Stimulated activated naive B cell treated with anti-CD40 and anti-IgM and Interleukin-4, amounts not matched to agents 10 μg/mL and 1 μg/mL and 100 μg/mL, for 72 hours (primary cell): ENCODE measurements around the gene UNC119.

Experiments used
- ATAC-seq, 2 donors: fragments of 150-1000 bp; cut with Tn5 transposase; replicated peaks; 2 replicates each; pipeline ENCODE4 v1.10.0; 2021; ENCODE audit warnings: moderate library complexity in 1 of 2
- DNase-seq: peaks from one replicate; pipeline ENCODE4 v3.0.0; 2021
- H3K27ac Mint-ChIP-seq: one replicate; pipeline ENCODE4 v1.8.0; 2022; ENCODE audit warnings: mild to moderate bottlenecking, mixed read lengths
- H3K27me3 Mint-ChIP-seq, 2 donors: one replicate each; pipeline ENCODE4 v1.8.0; 2022; ENCODE audit warnings: mixed read lengths in 2 of 2
- H3K36me3 Mint-ChIP-seq, 2 donors: one replicate each; pipeline ENCODE4 v1.8.0; 2022; ENCODE audit warnings: mixed read lengths in 2 of 2, mild to moderate bottlenecking in 1 of 2
- H3K4me1 Mint-ChIP-seq, 2 donors: one replicate each; pipeline ENCODE4 v1.8.0; 2022; ENCODE audit warnings: mixed read lengths in 2 of 2, mild to moderate bottlenecking in 1 of 2
- H3K4me3 Mint-ChIP-seq, 2 donors: one replicate each; pipeline ENCODE4 v1.8.0; 2022; ENCODE audit warnings: mild to moderate bottlenecking in 2 of 2, mixed read lengths in 2 of 2, moderate library complexity in 1 of 2
- H3K9me3 Mint-ChIP-seq, 2 donors: one replicate each; pipeline ENCODE4 v1.8.0; 2022; ENCODE audit warnings: mixed read lengths in 2 of 2, mild to moderate bottlenecking in 1 of 2

The UNC119 gene

GRCh38 chr17:28544402-28545140 is 7.9 kb downstream of the UNC119 start:
- peaks cover 29 to 30% of the 10 kb centered on the region in 2 donors for H3K4me1 Mint-ChIP-seq
- peaks cover 6 to 27% of the 10 kb centered on the region in 2 donors for H3K36me3 Mint-ChIP-seq
- DNase-seq (no peak), ATAC-seq (no peak)
- no peaks in the 10 kb centered on the region for H3K9me3 Mint-ChIP-seq
- no peak overlapping the region for H3K4me3 Mint-ChIP-seq
- no peak overlapping the region for H3K27ac Mint-ChIP-seq
- no peaks in the 10 kb centered on the region for H3K27me3 Mint-ChIP-seq

GRCh38 chr17:28541439-28541838 is 11.0 kb downstream of the UNC119 start:
- H3K27me3 Mint-ChIP-seq, result no peaks in the 10 kb centered on the region
- H3K4me3 Mint-ChIP-seq, result no peak overlapping the region
- H3K4me1 Mint-ChIP-seq, result peaks cover 6 to 8% of the 10 kb centered on the region in 2 donors
- peak overlapping the region; percentile 62 for H3K27ac Mint-ChIP-seq
- DNase-seq, result no peak
- peaks cover 4 to 8% of the 10 kb centered on the region in 2 donors for H3K36me3 Mint-ChIP-seq
- no peaks in the 10 kb centered on the region for H3K9me3 Mint-ChIP-seq
- no peak for ATAC-seq

- H3K4me1 Mint-ChIP-seq, result peaks cover 0 to 6% of the 10 kb centered on the region in 2 donors
- no peak for ATAC-seq
- no peaks in the 10 kb centered on the region for H3K36me3 Mint-ChIP-seq
- H3K4me3 Mint-ChIP-seq, result no peak overlapping the region
- H3K9me3 Mint-ChIP-seq, result no peaks in the 10 kb centered on the region
- no peaks in the 10 kb centered on the region for H3K27me3 Mint-ChIP-seq
- no peak for DNase-seq
- no peak overlapping the region for H3K27ac Mint-ChIP-seq
Observed at GRCh38 chr17:28540231-28540630, 12.2 kb downstream of the UNC119 start.

- H3K4me3 Mint-ChIP-seq, result no peak overlapping the region
- H3K36me3 Mint-ChIP-seq, result no peaks in the 10 kb centered on the region
- H3K4me1 Mint-ChIP-seq, result no peaks in the 10 kb centered on the region
- no peaks in the 10 kb centered on the region for H3K9me3 Mint-ChIP-seq
- no peak for DNase-seq
- no peaks in the 10 kb centered on the region for H3K27me3 Mint-ChIP-seq
- H3K27ac Mint-ChIP-seq, result no peak overlapping the region
- ATAC-seq, result no peak
Observed at GRCh38 chr17:28538296-28538895, 14.0 kb downstream of the UNC119 start.

- Mint-ChIP-seq H3K27ac (peak overlapping the region; percentile 5), H3K9me3 (no peaks in the 10 kb centered on the region), H3K4me1 (no peaks in the 10 kb centered on the region), H3K4me3 (no peak overlapping the region), H3K27me3 (no peaks in the 10 kb centered on the region), H3K36me3 (no peaks in the 10 kb centered on the region)
- DNase-seq, result no peak
- ATAC-seq, result no peak
Observed at GRCh38 chr17:28537219-28537610, 15.2 kb downstream of the UNC119 start.

GRCh38 chr17:28536532-28537218 is 15.7 kb downstream of the UNC119 start:
- ATAC-seq (no peak), DNase-seq (no peak)
- Mint-ChIP-seq H3K36me3 (no peaks in the 10 kb centered on the region), H3K27me3 (peaks cover 0 to under 1% of the 10 kb centered on the region in 2 donors), H3K9me3 (no peaks in the 10 kb centered on the region), H3K27ac (no peak overlapping the region), H3K4me3 (no peak overlapping the region), H3K4me1 (no peaks in the 10 kb centered on the region)

- ATAC-seq (no peak), DNase-seq (no peak)
- Mint-ChIP-seq H3K4me3 (no peak overlapping the region), H3K27me3 (peaks cover 4 to 11% of the 10 kb centered on the region in 2 donors), H3K9me3 (no peaks in the 10 kb centered on the region), H3K36me3 (no peaks in the 10 kb centered on the region), H3K4me1 (no peaks in the 10 kb centered on the region), H3K27ac (no peak overlapping the region)
Observed at GRCh38 chr17:28534740-28535375, 17.6 kb downstream of the UNC119 start.

GRCh38 chr17:28533091-28533807 is 19.2 kb downstream of the UNC119 start:
- Mint-ChIP-seq H3K27ac (no peak overlapping the region), H3K4me3 (no peak overlapping the region), H3K27me3 (peaks cover 4 to 11% of the 10 kb centered on the region in 2 donors), H3K36me3 (no peaks in the 10 kb centered on the region), H3K9me3 (no peaks in the 10 kb centered on the region), H3K4me1 (no peaks in the 10 kb centered on the region)
- DNase-seq (no peak), ATAC-seq (no peak)

- Mint-ChIP-seq H3K27me3 (peaks cover 4 to 11% of the 10 kb centered on the region in 2 donors), H3K36me3 (no peaks in the 10 kb centered on the region), H3K9me3 (no peaks in the 10 kb centered on the region), H3K4me1 (no peaks in the 10 kb centered on the region), H3K27ac (no peak overlapping the region), H3K4me3 (no peak overlapping the region)
- DNase-seq (no peak), ATAC-seq (no peak)
Observed at GRCh38 chr17:28532050-28532960, 20.1 kb downstream of the UNC119 start.

- Mint-ChIP-seq H3K36me3 (no peaks in the 10 kb centered on the region), H3K27me3 (peaks cover 4 to 11% of the 10 kb centered on the region in 2 donors), H3K4me1 (no peaks in the 10 kb centered on the region), H3K9me3 (no peaks in the 10 kb centered on the region), H3K4me3 (no peak overlapping the region), H3K27ac (no peak overlapping the region)
- ATAC-seq (no peak), DNase-seq (no peak)
Observed at GRCh38 chr17:28530926-28531325, 21.5 kb downstream of the UNC119 start.

- no peaks in the 10 kb centered on the region for H3K36me3 Mint-ChIP-seq
- peaks cover 4 to 11% of the 10 kb centered on the region in 2 donors for H3K27me3 Mint-ChIP-seq
- no peak overlapping the region for H3K4me3 Mint-ChIP-seq
Observed at GRCh38 chr17:28530250-28530649, 22.2 kb downstream of the UNC119 start.

GRCh38 chr17:28529013-28529400 is 23.4 kb downstream of the UNC119 start:
- peaks cover 4 to 11% of the 10 kb centered on the region in 2 donors for H3K27me3 Mint-ChIP-seq
- no peak for ATAC-seq
- no peaks in the 10 kb centered on the region for H3K36me3 Mint-ChIP-seq
- no peaks in the 10 kb centered on the region for H3K4me1 Mint-ChIP-seq
- no peak for DNase-seq
- H3K4me3 Mint-ChIP-seq, result no peak overlapping the region
- no peaks in the 10 kb centered on the region for H3K9me3 Mint-ChIP-seq
- H3K27ac Mint-ChIP-seq, result no peak overlapping the region

More at GRCh38 chr17:28530250-28530649, 22.2 kb downstream of the UNC119 start:
- DNase-seq, result no peak
- Mint-ChIP-seq H3K9me3 (no peaks in the 10 kb centered on the region), H3K27ac (no peak overlapping the region), H3K4me1 (no peaks in the 10 kb centered on the region)
- ATAC-seq, result no peak

- no peaks in the 10 kb centered on the region for H3K36me3 Mint-ChIP-seq
- ATAC-seq, result no peak
- H3K9me3 Mint-ChIP-seq, result no peaks in the 10 kb centered on the region
- H3K4me1 Mint-ChIP-seq, result no peaks in the 10 kb centered on the region
- DNase-seq, result no peak
- H3K4me3 Mint-ChIP-seq, result no peak overlapping the region
- H3K27ac Mint-ChIP-seq, result no peak overlapping the region
- peaks cover 4 to 11% of the 10 kb centered on the region in 2 donors for H3K27me3 Mint-ChIP-seq
Observed at GRCh38 chr17:28528327-28529012, 24.0 kb downstream of the UNC119 start.
